Sigmoid colon (tissue), 7 donors: ENCODE measurements around the gene HSD17B12. TPM values are rescaled to one million over a fixed set of nuclear protein-coding genes. Genes with fewer than 3 reads are reported as not detected.
A peak's percentile ranks its signal among the peaks of the same experiment; 100 is the strongest.

ENCODE experiments used
- DNase-seq: peaks from one replicate; pipeline ENCODE4 v3.0.0-alpha.2; 2019
- H3K27ac ChIP-seq, 4 donors: fragments of 200-600 bp; sonication (generic); one replicate each; pipeline ENCODE4 v1.5.1; 2016 to 2019; ENCODE audit warnings: mild to moderate bottlenecking in 1 of 4
- H3K27me3 ChIP-seq, 3 donors: fragments of 200-600 bp; sonication (generic); one replicate each; pipeline ENCODE4 v1.5.1; 2019; ENCODE audit warnings: mild to moderate bottlenecking in 1 of 3
- H3K36me3 ChIP-seq, 4 donors: fragments of 200-600 bp; sonication (generic); one replicate each; pipeline ENCODE4 v1.5.1; 2016 to 2019
- H3K4me1 ChIP-seq, 4 donors: fragments of 200-600 bp; sonication (generic); one replicate each; pipeline ENCODE4 v1.5.1; 2017 to 2019
- H3K4me3 ChIP-seq, 4 donors: fragments of 200-600 bp; sonication (generic); one replicate each; pipeline ENCODE4 v1.5.1; 2017 to 2019; ENCODE audit warnings: mild to moderate bottlenecking in 2 of 4, moderate library complexity in 1 of 4
- H3K9me3 ChIP-seq, 4 donors: fragments of 200-600 bp in 3 of 4; sonication (generic) in 3 of 4; one replicate each; pipeline versions ENCODE4 v1.5.1 to v1.6.1; 2013 to 2019
- EP300 ChIP-seq, 4 donors: sonication (generic); formaldehyde crosslinking; IDR thresholded peaks; one replicate each; pipeline ENCODE4 v1.6.1; 2017; ENCODE audit warnings: antibody characterized with exemption in 4 of 4
- POLR2A ChIP-seq, 2 donors: fragments of 450-650 bp; IDR thresholded peaks; one replicate each; pipeline ENCODE4 v1.6.1; 2016; ENCODE audit warnings: antibody characterized with exemption in 2 of 2, mild to moderate bottlenecking in 2 of 2, moderate library complexity in 2 of 2
- POLR2AphosphoS5 ChIP-seq, 4 donors: sonication (generic); formaldehyde crosslinking; IDR thresholded peaks; one replicate each; pipeline ENCODE4 v1.6.1; 2017; ENCODE audit warnings: antibody characterized with exemption in 4 of 4
- WGBS, 2 donors: extraction: QIAGEN DNeasy Blood & Tissue Kit; methylation state at CpG; one replicate each; pipeline ENCODE4 v1.1.7; 2013; 5-methylcytosine and 5-hydroxymethylcytosine counted together
- intact Hi-C: fragments of 100-400 bp; cut with DNase I; formaldehyde crosslinking; loops from one replicate; pipeline ENCODE4 v1.15.1; 2023
- polyA plus RNA-seq, 3 donors: library from polyadenylated mRNA; stranded (reverse); fragments of 200-250 nt; gene quantifications; one replicate each; pipeline ENCODE4 v1.2.3, GENCODE V29; 2013
- total RNA-seq, 4 donors: library from RNA; depleted of rRNA; stranded (reverse); fragments of >200 nt; gene quantifications; one replicate each; pipeline ENCODE4 v1.1.0, GENCODE V29; 2016
- TF ChIP-seq, protein P1 (sequence below), 4 experiments: fragments of 450-650 bp in 3 of 4; fragments of 200-600 bp in 1 of 4; IDR thresholded peaks; one replicate each; pipeline ENCODE4 v1.5.1; 2016 to 2019; ENCODE audit warnings: antibody characterized with exemption in 4 of 4, mild to moderate bottlenecking in 3 of 4, moderate library complexity in 2 of 4
- donor health status: healthy with polysubstance abuse.
- donor health status: Bipolar disorder and iron deficiency.
- donor health status: healthy.

Gene HSD17B12
- total and polyA plus RNA-seq, 7 donors: 21.6 to 53.4 (median 34.9) TPM

DNA sequence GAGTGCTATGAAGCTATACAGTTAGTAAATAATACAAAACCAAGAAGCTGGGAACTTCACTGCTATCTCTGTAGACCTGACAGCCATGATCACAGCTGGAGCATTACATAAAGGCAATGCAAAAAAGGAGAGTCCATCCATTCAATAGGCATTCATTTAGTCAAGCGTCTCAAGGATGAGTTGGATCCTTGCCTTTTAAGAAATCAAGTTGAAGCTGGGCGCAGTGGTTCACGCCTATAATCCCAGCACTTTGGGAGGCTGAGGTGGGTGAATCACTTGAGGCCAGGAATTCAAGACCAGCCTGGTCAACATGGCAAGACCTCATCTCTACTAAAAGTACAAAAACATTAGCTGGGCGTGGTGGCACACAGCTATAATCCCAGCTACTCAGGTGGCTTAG, 152.0 kb downstream of the HSD17B12 start:
- no peaks in the 10 kb centered on the region for H3K9me3 ChIP-seq
- H3K4me3 ChIP-seq: no peak overlapping the region
- 97 to 98% methylated on average over 4 of the region's 4 CpGs for WGBS, 2 donors
- H3K27me3 ChIP-seq: no peaks in the 10 kb centered on the region
- no peak for DNase-seq
- peaks cover 0 to 16% (median 9%) of the 10 kb centered on the region in 4 donors for H3K4me1 ChIP-seq
- TF ChIP-seq POLR2AphosphoS5 (IDR thresholded peaks at IDR 0.05) (no peak), POLR2A (IDR thresholded peaks at IDR 0.05) (no peak), EP300 (IDR thresholded peaks at IDR 0.05) (no peak)
- TF ChIP-seq, protein P1, sequence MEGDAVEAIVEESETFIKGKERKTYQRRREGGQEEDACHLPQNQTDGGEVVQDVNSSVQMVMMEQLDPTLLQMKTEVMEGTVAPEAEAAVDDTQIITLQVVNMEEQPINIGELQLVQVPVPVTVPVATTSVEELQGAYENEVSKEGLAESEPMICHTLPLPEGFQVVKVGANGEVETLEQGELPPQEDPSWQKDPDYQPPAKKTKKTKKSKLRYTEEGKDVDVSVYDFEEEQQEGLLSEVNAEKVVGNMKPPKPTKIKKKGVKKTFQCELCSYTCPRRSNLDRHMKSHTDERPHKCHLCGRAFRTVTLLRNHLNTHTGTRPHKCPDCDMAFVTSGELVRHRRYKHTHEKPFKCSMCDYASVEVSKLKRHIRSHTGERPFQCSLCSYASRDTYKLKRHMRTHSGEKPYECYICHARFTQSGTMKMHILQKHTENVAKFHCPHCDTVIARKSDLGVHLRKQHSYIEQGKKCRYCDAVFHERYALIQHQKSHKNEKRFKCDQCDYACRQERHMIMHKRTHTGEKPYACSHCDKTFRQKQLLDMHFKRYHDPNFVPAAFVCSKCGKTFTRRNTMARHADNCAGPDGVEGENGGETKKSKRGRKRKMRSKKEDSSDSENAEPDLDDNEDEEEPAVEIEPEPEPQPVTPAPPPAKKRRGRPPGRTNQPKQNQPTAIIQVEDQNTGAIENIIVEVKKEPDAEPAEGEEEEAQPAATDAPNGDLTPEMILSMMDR (IDR thresholded peaks at IDR 0.05): no peak
- H3K27ac ChIP-seq: peak overlapping the region in 1 of 4 donors; percentile 79
- H3K36me3 ChIP-seq: no peaks in the 10 kb centered on the region
- intact Hi-C loops: no loop called here

DNA sequence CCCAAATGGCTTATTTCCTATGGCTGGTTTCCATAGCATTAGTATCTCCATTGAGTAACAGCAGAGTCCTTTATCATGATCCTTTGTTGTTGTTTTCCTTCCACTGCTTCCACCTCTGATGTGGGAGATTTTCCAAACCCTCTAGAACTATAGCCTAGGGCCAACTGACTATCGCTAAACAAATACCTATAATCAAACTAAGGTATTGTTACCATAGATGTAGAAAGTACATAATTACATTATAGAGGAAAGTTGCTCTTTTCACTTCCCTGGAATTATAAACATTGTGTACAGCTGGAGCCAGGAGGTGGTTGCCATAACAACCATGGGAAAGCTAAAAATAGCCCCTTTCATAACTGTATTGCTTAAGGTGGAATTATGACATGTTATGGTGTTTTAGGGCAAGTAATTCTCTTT, 153.1 kb downstream of the HSD17B12 start:
- WGBS, 2 donors: 13 to 52% methylated on average over 1 of the region's 1 CpG
- no peak for DNase-seq
- intact Hi-C loops: no loop called here
- H3K36me3 ChIP-seq: no peaks in the 10 kb centered on the region
- H3K27me3 ChIP-seq: no peaks in the 10 kb centered on the region
- H3K4me1 ChIP-seq: peaks cover 0 to 16% (median 9%) of the 10 kb centered on the region in 4 donors
- H3K27ac ChIP-seq: peak overlapping the region in 1 of 4 donors; percentile 63
- H3K9me3 ChIP-seq: no peaks in the 10 kb centered on the region
- TF ChIP-seq EP300 (IDR thresholded peaks at IDR 0.05) (no peak), POLR2AphosphoS5 (IDR thresholded peaks at IDR 0.05) (no peak), POLR2A (IDR thresholded peaks at IDR 0.05) (no peak)
- TF ChIP-seq, protein P1 (IDR thresholded peaks at IDR 0.05): no peak
- no peak overlapping the region for H3K4me3 ChIP-seq

DNA sequence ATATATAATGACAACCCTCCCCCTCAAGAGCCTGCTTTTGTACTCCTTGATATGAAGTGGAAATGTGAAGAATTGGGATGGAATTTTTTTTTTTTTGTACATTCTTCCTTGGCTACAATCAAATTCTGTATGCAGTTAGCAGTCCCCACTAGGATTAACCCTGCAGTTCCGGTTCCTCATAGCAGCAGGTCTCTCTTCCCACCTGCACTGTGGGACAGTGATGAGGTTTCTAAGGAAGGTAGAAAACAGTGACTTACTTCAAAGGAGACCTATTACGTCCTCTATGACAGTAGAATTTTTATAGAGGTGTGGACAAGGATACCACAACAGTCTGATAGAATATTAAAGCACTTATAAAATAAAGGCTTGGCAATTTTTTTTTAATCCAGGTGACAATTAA, 153.7 kb downstream of the HSD17B12 start:
- TF ChIP-seq POLR2A (IDR thresholded peaks at IDR 0.05) (no peak), POLR2AphosphoS5 (IDR thresholded peaks at IDR 0.05) (no peak), EP300 (IDR thresholded peaks at IDR 0.05) (no peak)
- TF ChIP-seq, protein P1 (IDR thresholded peaks at IDR 0.05): no peak
- Histone ChIP-seq H3K27me3 (no peaks in the 10 kb centered on the region), H3K27ac (peak overlapping the region in 1 of 4 donors; percentile 63), H3K4me3 (no peak overlapping the region), H3K36me3 (peaks cover 0 to 6% (median 0%) of the 10 kb centered on the region in 4 donors), H3K4me1 (peaks cover 0 to 16% (median 9%) of the 10 kb centered on the region in 4 donors), H3K9me3 (no peaks in the 10 kb centered on the region)
- no peak for DNase-seq
- WGBS, 2 donors: 31 to 71% methylated on average over 2 of the region's 2 CpGs
- intact Hi-C loops: no loop called here

DNA sequence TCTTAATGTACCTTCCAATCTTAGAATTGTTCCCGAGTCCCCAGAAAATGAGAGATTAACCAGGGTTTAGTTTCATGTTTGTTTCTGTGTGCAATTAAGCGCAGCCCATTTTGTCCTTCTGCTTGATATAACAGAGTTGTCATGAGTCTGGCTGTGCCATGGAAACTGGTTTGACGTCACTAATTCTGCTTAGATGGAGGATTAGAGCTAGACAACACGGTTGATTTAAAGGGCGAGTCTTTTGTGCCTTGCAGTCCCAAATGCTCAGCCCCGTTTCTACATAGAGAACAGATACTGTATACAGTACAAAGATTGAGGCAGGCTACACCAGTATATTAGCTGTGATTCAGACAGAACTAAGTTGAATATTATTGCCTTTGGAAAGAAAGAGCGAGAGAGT, 154.6 kb downstream of the HSD17B12 start:
- intact Hi-C loops: no loop called here
- H3K4me3 ChIP-seq: no peak overlapping the region
- no peaks in the 10 kb centered on the region for H3K27me3 ChIP-seq
- H3K4me1 ChIP-seq: peaks cover 0 to 16% (median 9%) of the 10 kb centered on the region in 4 donors
- DNase-seq: no peak
- peaks cover 0 to 11% (median 0%) of the 10 kb centered on the region in 4 donors for H3K36me3 ChIP-seq
- no peaks in the 10 kb centered on the region for H3K9me3 ChIP-seq
- TF ChIP-seq EP300 (IDR thresholded peaks at IDR 0.05) (no peak), POLR2A (IDR thresholded peaks at IDR 0.05) (no peak), POLR2AphosphoS5 (IDR thresholded peaks at IDR 0.05) (no peak)
- TF ChIP-seq, protein P1 (IDR thresholded peaks at IDR 0.05): no peak
- 40 to 71% methylated on average over 7 of the region's 7 CpGs for WGBS, 2 donors
- H3K27ac ChIP-seq: peak overlapping the region in 1 of 4 donors; percentile 63

DNA sequence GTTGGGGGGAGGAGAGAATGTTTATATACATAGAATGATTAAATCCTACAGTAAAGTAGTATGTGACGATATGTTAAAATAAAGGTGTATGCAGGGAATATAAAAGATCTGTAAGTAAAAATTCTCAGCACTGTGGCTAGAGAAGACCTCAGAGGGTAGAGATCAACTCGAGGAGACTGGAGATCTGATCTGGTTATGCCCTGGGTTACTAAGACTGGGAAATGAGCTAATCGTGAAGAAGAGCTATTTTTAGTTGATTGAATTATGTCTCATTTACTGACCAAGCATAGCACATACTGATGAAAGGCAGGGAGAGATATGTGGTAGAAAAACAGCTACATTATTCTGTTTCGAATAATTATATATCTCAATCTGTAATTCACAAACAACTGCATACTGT, 157.3 kb downstream of the HSD17B12 start:
- TF ChIP-seq, protein P1 (IDR thresholded peaks at IDR 0.05): no peak
- no peak for TF ChIP-seq POLR2AphosphoS5 (IDR thresholded peaks at IDR 0.05)
- no peak for TF ChIP-seq POLR2A (IDR thresholded peaks at IDR 0.05)
- TF ChIP-seq EP300 (IDR thresholded peaks at IDR 0.05): no peak
- Histone ChIP-seq H3K27me3 (no peaks in the 10 kb centered on the region), H3K4me1 (peaks cover 0 to 16% (median 0%) of the 10 kb centered on the region in 4 donors), H3K27ac (no peak overlapping the region), H3K4me3 (no peak overlapping the region), H3K36me3 (peaks cover 0 to 14% (median 0%) of the 10 kb centered on the region in 4 donors), H3K9me3 (no peaks in the 10 kb centered on the region)
- DNase-seq: no peak
- intact Hi-C loops: no loop called here
- 78 to 81% methylated on average over 4 of the region's 4 CpGs for WGBS, 2 donors
